ENCODE measurements around the gene INPP4B.

Gene INPP4B

DNA sequence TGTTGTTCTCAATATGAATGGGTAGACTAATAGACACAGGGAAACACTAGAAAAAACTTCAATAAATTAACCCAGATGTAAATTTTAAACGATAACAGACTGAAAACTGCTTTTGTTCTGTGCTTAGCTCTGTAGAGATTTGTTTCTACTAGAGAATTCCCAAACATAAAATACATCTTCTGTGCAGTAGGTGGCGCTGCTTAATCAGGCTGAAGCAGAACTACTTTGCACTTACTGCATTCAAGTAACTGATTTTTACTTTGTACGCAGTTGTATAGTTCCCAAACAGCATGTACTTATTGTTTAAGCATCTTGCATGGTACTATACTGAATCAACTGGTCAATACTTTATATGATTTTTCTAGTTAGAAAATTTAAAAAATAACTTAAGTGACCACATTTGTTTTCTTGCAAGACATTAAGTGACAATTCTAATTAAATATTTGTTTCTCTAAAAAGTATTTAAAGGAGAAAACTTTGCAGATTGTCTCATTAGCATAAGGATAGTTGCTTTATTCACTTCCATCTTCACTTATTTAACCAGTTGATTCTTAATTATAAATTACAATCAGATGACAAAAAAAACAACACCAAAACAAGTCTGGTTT, 719.1 kb downstream of the INPP4B start:
- no peak for DNase-seq

DNA sequence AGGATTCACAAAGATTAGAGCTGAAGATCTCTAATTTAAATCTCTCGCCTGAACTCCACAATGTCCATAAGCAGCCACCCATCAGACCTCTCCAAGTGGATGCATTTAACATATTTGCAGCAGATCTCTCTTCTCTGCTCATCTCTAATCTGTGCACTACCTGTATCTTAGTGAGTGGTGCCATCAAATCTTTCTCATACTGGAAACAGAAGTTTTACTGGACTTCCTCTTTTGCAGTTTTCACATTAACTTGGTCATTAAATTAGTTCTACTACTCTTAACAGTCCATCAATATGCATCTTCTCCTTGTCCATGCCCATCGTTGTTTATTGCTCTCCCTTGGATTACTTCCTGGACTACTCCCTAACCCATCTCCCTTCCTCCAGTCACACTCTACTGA, 721.2 kb downstream of the INPP4B start:
- no peak for DNase-seq

DNA sequence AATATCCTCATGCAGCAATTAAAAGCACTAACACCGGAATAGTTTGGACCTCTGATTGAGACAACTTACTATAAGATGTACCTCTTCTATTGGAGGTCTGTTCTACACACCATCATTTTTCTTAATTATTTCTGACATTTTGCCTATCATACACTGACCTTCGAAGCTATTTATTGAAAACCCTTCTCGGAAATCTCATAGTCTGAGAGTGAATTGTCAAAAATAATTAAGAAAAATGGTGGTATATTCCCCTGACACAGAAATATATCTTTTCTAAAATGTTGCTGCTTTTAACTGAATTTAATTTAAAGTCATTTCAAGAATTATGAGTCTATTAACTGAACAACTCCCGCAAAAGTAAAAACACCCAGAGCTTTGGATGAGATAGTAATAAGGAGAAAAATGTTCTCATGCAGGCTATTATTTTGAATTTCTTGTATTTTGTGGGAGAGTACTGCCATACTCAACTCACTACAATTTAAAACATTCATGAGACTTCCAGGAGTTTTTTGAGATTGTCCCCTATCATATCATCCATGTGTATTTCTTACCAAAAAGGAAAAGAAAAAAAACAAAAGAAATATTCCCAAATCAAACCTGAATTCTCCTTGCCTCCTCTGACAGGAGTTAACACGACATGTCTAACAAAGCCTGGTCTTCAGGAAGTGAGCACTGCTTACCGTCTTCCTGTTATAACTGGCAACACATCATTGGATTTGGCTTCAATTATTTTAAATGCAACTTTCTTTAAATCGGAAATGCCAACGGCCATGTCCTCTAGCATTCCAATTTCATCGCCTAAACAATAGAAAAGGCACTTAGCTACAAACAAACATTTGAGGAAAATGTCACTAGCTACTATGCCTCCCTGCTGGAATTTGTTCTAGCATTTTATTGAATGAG, 724.4 kb downstream of the INPP4B start:
- no peak for DNase-seq

DNA sequence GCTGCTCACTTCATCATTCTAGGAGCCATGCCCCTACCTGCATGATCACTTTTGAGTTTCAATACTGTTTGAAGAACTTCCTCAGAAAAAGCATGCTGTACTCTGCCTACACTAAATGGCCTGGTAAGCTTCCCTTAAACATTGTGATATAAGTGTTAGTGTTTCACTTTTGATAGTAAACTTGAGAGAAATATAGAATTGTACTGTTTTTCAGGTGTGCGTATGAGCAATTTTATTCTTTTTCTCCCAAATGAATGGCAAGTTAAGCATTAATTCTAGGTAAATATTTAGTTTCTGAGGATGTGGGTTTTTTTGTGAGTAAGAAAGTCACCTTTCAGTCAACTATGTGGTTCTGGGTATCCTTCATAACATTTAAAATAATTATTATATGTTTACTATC, 725.2 kb downstream of the INPP4B start:
- DNase-seq, result no peak

DNA sequence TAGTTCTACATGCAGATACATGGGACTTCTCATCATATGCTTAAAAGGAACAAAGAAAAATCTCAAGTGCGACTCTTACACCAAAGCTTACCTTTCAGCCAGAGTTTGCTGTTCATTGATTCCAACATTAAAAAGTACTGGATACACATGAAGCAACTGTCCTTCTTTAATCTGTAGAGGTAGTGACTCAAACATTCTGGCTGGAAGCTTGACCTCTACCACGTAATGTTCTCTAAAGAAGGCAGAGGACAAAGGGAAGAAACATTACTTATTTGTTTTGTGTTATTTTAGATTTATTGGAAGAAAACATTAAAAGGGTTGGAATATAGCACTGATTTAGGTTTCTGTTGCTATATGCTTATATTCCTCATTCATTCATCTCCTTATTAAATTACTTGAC, 733.6 kb downstream of the INPP4B start:
- no peak for DNase-seq

DNA sequence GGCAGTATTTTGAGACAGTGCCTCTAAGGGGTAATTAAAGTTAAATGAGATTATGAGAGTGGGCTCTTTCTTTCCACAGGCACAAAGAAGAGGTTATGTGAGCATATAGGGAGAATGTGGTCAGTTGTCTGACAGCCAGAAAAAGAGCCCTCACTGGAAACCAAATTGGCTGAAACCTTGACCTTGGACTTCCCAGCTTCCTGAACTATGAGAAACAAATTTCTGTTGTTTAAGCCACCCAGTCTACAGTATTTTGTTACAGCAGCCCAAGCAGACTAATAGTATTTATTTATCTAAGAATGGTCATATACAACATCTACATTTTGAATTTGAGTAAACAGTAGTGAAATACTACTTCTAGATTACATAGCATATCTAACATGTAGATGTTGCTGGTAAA, 736.0 kb downstream of the INPP4B start:
- DNase-seq, result no peak

DNA sequence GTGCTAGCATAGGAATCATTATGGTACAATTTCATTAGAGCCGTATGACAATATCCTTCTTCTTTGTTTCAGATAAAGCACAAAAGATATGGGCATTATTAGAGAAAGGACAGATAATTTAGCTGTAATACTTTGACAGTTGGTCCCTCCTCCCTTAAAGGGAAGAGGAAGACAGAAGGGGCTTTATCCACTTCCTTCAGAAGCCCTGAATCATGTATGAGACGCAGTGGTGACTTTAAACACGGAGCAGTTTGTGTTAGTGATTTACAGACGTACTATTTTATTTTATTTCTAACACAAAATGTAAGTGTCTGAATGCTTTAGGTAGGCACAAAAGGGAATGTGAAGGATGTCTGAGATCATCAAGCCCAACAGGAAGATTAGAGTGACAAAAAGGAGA, 742.1 kb downstream of the INPP4B start:
- no peak for DNase-seq

DNA sequence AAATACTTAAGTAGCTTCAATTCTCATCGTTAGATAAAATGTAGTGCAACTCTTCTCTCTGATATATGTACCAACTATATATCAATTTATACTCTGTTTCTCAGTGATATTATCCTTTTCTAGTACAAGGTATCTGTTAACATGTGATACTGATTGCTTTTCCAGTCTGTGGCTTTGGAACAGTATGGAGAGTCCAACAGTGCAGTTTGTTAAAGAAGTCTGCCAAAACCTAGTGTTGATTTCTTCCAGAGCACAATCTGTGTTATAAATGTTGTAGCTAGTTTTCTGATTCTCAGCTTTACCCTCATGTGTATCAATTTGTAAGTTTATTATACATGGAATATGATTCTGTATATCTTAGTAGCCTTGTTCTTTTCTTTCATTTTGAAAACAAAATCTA, 744.7 kb downstream of the INPP4B start:
- no peak for DNase-seq

DNA sequence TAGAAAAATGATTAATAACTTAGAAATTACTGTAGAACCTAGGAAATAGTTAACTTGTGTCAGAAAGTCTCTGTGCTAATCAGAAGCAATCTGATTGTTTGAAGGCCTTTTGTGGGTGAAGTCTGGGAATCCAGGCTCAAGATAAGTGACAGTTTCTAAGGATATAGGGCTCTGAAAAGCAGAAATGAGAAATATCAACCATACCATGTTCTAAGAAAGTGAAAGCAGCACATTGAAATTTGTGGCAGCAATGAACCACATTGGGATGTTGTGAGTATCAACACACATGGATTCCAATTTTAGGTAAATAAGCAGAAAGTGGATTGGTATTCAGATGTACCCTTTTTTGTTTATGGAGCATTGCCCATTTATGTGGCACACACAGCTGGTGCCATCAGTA, 745.2 kb downstream of the INPP4B start:
- no peak for DNase-seq

DNA sequence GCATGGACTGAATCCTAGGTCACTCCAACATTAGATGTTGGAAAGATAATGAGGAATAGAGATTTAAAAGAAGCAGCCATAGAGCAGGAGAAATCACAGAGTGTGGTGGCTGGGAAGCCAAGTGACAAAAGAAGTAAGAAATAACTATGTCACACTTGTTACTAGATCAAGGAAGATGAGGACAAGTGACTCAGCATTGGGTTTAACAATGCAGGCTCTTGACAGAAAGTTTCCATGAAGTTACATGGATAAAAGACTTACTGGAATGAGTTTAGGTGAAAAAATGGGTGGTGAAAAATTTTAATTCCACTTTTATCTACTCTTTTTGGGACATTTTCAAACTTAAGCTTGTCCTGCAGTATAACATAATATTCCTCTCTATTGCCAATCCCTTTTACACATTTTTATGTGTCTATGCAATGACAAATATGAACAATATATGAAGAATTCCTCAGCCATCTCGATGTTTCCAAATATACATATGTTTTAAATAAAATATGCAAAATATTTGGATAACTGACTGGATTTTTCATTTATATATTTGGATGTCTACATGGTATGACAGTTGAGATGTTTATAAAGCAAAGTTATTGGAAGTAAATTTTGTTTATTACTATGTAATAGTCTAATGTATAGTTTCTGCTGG, 747.1 kb downstream of the INPP4B start:
- DNase-seq, result no peak

DNA sequence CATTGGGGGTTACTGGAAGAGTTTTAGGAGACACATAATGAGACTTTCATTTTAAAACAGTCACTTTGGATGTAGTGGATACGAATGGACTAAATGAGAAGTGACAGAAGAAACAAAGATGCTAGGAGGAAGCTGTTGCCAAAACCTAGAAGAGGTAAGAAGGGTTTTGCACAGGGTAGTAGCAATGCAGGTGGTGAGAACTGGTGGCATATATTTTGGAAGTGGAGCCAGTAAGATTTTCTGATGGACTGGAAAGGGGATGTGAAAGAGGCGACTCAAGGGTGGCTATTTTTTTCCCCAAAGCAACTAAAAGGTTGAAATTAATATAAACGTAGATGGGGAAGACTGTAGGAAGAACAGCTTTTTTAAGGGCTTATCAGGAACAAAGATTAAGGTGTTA, 747.7 kb downstream of the INPP4B start:
- DNase-seq, result no peak

DNA sequence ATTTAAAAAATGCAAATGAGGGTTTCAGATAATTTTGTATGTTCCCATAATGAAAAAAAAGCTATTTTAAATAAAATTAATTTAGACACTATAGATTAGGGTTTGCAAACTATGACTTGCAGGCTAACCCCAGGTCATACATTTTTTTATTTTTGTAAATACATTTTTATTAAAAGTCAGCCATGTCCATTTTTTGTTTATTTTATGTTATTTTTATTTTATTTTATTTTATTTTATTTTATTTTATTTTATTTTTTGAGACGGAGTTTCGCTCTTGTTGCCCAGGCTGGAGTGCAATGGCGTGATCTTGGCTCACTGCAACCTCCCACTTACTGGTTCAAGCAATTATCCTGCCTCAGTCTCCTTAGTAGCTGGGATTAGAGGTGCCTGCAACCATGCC, 749.1 kb downstream of the INPP4B start:
- no peak for DNase-seq

DNA sequence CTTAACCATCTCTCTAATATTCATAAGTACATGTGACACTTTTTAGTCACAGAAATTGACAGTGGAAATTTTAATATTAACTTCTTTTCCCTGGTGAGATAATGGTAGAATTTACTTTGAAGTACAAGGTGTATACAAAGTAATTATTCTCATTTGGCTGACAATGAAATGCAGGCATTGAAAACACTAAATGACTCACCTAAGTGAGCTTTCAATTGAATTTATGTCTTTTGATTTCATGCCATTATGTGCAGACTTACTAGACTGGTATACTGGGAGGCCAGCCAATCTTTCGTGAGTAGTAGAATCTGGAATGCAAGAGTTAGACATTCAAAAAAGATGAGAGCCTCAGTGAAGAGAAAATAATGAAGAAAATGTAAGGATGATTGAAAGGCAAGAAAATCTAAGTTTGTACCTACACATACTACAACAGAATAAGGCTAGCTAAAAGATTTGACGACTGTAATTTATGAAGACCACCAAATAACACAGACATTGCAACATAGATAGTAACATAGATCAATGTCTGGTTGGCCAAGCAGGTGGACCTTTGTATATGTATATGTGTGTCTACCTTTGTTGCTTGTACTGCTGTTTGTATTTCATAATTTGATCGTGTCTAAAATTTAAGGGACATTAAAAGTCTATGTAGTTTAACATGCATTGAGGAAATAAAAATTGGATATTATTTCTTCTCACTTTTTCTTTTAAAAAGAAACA, 750.1 kb downstream of the INPP4B start:
- no peak for DNase-seq

DNA sequence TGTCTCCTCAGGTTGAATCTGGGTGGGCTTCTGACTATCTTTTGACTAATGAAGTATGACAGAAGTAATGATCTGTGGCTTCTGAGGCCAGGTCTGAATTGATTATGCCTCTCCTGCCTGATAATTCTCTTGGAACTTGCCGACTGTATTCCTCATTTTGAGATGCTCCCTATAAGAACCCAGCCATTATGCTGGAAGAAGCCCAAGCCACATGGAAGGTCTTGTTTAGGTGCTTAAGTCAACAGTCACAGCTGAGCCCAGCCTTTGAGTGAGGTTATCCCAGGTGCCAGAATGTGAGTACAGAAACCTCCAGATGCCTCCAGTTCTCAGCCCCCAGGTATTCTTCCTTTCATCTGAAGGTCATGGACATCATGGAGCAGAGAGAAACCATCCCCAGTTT, 753.2 kb downstream of the INPP4B start:
- DNase-seq, result no peak

DNA sequence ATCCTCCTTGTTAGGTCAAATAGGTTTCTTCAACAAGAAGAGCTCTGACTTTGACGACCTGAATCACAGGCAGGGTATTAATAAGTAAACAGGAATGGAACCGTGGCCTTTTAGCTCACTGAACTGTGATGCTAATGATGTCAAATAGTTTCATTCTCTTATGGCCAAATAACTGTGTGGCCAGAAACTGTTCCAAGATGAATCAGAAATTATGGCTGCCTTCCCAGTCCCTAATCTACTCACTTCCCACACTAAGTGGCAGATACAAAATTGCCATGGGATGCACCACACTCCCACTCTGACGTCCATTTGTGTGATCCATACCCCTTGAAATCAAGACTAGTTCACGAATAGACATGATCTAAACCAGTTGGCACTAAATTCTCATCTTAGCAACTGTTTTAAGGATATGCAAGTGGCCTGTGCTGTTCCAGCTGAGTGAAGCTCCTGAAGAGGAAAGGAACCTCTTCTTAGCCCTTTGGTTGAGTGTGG, 754.4 kb downstream of the INPP4B start:
- DNase-seq, result no peak

DNA sequence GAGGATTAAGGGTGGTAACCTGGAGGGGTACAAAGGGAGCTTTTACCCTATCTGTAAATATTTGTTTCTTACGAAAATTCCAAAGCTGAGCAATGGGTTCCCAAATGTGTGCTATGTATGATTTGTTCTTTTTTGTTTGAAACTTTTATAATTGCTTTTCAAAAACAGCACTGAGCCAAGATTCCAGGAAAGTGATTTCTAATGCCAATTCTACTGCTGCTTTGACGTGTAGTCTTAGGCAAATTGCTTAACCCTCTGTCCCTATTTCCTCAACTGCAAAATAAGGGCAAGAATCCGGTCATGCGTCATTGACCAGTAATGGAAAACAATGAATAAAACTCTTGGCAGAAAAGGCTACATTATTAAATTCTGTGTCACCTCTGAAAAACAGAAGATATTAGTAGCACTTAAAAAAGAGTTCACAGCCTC, 755.0 kb downstream of the INPP4B start:
- no peak for DNase-seq

DNA sequence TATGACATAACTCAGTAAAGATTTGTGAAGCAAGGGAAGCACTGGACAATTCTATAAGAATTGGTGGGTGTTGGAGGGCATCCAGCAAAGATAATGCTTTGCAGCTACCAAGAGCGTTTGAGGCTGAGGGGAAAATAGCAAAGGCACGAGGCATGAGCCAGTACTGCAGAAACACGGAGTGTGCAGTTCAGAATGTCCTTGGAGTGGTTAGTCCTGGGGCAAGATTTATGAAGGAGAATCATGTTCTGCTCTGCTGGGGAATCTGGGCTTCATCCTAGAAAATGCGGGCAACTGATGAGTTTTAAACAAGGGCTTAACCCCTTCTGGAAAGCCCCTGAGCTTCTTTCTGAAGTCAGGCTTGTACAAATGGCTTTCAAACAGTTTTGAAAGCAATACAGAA, 757.2 kb downstream of the INPP4B start:
- DNase-seq, result no peak

DNA sequence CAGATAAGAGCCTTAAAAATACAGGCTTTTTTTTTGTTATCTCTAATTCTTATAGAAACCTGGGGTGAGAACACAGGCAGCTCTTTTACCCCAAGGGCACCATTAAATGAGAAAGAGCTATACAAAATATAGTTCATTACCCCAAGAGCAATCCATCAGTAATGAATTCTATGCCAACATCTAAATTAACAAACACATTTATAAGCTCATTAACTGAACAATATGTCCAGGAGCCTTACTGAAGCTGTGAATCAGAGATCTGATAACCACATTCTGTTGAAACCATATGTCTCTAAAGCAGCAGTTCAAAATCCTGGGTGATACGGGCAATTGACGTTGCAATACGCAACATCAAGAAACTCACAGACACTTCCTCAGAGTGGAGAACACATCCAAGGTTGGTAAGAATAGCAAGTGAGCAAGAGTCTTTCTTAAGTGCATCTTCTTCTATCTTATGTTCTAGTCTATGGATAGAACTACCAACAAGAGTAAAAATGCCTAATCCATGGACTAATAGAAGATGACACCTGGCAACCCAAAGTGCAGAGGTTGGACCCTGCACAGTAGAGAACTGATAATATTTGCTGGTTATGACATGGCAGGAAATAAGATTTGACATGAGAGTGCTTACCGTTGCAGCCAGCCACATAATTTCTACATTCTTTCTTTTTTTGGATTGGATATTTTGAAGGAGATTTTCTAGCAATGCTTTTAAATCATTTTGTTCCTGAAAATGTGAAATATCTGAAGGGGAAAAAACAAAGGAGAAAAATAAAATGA, 760.4 kb downstream of the INPP4B start:
- DNase-seq, result no peak

DNA sequence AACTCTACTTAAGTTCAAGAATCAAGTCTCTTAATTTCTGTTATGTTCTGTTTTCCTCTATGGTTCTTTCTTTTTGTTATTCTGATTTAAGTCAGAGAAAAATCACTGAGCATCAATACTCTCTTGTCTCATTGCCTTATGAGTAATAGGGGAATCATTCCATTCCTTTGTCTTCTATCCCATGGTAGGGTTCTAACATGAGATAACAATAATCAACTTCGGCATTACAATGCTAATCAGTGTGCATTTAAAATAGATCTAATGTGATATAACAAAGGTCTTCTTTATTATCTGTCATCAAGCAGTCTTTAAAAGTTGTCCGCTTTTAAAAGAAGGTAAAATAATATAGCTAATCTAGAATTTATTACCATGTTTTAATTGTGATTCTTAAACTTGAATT, 762.8 kb downstream of the INPP4B start:
- no peak for DNase-seq

DNA sequence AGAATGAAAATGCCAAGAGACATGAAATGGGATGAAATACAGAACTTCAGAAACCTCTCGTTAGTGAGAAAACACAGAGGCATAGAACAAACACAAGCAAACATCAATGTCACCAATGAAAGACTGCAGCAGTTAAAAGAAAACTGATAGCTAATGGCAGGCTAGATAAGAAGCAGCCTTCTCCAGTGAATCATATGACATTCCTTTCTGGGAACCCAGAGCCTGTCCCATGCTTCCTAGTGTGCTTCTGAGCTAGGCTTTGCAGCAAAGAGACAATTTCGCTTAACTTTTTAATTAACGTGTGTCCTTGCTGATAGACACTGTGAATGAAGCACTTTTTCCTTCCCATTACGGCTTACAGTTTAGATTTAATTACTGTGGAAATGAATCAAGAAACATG, 765.1 kb downstream of the INPP4B start:
- DNase-seq, result no peak

DNA sequence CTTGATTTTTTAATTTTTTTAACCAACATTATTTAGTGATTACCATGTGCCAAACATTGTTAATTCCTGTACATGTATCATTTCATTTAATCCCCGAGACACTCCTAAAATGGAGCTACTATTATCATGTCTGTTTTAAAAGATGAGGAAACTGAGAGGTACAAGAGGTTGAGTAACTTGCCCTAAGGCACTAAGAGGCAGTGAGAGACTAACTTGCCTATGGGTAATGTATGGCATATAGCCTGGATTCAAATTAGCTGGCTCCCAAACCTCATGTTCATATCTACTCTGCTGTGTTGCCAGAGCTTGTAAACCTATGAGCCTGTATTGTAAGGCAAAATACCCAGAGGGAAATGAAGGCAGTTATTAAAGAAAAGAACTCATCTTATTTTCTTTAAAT, 766.1 kb downstream of the INPP4B start:
- no peak for DNase-seq

DNA sequence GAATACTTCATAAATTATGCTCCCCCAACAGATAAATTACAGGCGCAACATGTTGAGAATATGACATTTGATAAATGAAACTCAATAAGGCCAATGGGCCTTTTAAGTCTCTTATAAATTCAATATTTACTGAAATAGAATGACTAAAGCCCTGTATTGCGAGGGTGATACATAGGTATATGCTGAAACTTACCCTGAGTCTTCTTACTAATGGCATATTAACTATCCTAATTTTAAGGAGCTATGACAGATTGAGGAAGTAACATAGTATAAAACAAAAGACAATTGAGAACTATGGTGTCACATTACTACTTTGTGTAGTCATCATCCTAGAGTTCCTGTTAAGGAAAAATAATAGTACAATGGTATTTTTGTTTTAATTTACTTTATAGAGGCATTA, 769.1 kb downstream of the INPP4B start:
- DNase-seq, result no peak

All from right kidney (tissue), 1 donor.